GM18498 (cell line): ENCODE data around the gene SLC39A10.
"Not testable (repeated sequence)": the region's sequence is repeated elsewhere in the genome, so short reads cannot be mapped to it uniquely, and the experiment has no call there.

Experiments
- ATAC-seq: cut with Tn5 transposase; IDR thresholded peaks from one replicate; pipeline ENCODE4 v1.9.1; 2021; ENCODE audit warnings: mild to moderate bottlenecking, moderate library complexity; ENCODE audit not compliant: unreplicated experiment

SLC39A10 gene

GRCh38 chr2:195667974-195668373, 10.9 kb downstream of the SLC39A10 start:
- no peak for ATAC-seq

GRCh38 chr2:195670191-195670590, 13.2 kb downstream of the SLC39A10 start:
- ATAC-seq: no peak

- ATAC-seq: no peak
Observed at GRCh38 chr2:195671563-195671962, 14.5 kb downstream of the SLC39A10 start.

DNA sequence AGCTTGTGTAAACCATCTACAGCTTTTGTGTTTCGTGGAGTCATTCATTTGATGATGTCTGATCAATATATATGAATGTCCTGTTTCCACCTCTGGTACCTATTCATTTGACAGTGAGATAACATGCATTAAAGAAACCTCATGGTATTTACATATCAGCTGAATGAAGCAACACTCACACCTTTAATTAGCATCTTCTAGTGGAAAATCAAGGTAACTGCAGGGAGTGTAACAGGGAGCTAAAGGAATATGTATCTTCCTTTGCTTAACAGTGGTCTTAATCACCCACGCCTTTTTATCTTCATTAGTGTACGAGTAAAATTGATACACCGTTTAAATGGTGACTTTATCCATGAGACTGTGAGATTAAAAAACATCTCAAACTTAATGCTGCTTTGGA, 15.6 kb downstream of the SLC39A10 start:
- no peak for ATAC-seq

DNA sequence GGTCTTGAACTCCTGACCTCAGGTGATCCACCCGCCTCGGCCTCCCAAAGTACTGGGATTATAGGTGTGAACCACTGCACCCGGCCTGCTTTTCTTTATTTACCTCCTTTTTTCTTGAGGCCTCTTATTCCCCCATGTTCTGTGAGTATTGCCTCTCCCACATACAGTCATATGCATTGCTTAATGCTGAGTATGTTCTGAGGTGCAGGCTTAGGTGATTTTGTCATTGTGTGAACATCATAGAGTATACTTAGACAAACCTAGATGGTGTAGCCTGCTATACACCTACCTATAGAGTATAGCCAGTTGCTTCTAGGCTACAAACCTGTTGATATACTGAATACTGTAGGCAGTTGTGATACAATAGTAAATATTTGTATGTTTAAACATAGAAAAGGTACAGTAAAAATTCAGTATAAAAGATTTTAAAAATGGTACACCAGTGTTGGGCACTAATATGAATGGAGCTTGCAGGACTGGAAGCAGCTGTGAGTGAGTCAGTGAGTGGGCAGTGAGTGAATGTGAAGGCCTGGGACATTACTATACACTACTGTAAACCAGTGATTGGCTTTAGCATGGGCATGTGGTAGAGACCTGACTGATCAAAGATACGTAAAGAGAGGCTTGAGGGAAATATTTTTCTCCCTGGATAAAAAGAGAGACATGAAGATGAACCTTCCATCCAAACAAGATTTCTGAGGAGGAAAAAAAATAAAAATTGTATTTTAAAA, 17.6 kb downstream of the SLC39A10 start:
- ATAC-seq: no peak

DNA sequence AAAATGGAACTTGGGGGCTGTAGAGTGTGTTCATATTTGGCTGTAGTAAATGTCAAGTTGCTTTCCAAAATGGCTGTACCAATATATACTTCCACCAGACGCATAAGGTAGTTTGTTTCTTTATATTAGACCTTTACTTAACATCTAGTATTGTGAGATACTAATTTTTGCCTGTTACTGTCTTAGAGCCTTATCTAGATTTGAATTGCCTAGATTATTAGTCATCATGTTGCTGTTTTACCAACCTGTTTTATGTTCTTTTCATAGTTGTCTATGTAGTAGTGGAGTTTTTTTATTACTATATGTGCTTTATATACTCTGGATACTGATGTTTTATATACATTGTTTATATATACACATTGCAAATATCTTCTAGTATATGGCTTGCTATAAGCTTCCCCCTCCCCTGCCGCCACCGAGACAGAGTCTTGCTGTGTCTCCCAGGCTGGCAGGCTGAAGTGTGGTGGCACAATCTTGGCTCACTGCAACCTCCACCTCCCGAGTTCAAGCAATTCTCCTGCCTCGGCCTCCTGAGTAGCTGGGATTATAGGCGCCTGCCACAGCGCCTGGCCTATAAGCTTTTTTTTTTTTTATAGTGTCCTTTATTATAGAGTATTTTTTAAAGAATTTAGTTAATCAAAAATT, 18.9 kb downstream of the SLC39A10 start:
- no peak for ATAC-seq

DNA sequence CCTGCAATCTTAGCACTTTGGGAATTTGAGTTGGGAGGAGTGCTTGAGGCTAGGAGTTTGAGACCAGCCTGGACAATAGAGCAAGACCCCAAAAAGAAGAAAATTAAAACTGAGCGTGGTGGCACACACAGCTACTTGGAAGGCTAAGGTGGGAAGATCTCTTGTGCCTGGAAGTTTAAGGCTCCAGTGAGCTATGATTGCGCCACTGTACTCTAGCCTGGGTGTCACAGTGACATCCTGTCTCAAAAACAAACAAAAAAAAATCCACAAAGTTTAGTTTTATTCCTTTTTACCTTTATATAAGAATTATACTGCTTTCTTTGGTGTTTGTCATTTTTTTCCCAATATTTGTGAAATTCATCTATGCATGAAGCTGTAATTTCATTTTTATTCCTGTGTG, 20.3 kb downstream of the SLC39A10 start:
- ATAC-seq: no peak

- ATAC-seq: no peak
Observed at GRCh38 chr2:195677884-195678283, 20.9 kb downstream of the SLC39A10 start.

DNA sequence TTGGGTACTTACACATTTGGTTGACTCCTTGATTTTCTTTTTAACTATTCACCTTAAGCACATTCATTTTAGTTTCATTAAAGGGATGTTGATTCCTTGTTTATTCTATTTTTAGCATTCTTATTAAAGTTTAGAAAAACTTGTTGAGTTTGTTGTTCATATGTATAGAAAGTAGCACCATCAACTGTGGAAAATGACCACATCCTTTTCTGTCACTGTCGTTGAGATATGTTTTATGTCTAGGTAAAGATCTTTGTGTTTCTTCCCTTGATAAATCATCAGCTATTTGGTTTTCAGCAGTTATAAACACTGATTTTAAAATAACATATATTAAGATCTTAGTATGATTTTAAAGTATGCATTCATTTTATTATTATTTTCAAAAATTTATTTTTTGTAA, 25.1 kb downstream of the SLC39A10 start:
- no peak for ATAC-seq

DNA sequence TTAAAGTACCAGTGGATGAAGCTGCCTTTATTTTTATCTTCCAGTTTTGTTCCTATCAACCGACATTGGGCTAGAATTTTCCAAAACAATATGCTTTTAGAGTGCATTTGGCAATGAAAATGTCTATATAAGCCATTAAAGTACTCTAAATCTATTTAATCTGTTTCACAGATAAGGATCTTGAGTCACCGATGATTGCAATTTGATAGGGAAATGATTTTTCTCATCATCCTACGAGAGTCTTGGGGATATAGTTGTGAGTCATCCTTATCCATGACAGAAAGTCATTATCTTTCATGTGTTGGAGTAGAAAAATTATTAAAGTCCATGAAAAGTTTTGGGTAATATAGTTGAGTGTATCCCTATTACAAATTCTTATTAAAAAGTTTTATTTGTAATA, 26.1 kb downstream of the SLC39A10 start:
- no peak for ATAC-seq

DNA sequence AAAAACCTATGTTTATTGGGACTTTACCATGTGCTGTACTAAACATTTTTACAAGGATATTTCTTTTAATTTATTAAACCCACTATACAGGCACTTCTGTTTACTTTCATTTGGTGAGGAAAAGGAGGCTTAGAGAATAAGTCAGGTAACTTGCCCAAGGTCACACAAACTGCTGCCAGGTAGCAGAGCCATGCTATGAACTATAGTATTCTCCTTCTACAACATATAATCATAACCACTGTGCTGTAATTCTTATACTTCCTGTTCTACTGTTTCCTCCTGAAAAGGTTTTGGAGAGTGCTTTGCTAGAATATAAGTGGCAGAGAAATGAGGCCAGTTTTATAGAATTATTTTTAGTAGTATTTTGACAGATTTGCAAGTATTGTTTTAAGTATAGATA, 29.5 kb downstream of the SLC39A10 start:
- no peak for ATAC-seq

GRCh38 chr2:195687320-195688086, 30.5 kb downstream of the SLC39A10 start:
- ATAC-seq: no peak

DNA sequence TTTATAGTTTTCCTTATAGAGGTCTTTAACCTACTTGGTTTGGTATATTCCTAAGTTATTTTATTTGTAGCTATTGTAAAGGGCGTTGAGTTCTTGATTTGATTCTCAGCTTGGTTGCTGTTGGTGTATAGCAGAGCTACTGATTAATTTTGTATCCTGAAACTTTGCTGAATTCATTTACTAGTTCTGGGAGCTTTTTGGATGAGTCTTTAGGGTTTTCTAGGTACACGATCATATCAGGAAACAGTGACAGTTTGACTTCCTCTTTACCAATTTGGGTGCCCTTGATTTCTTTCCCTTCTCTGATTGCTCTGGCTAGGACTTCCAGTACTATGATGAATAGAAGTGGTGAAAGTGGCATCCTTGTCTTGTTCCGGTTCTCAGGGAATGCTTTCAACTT, 35.5 kb downstream of the SLC39A10 start:
- not testable (repeated sequence) for ATAC-seq

GRCh38 chr2:195694553-195694952, 37.5 kb downstream of the SLC39A10 start:
- no peak for ATAC-seq

DNA sequence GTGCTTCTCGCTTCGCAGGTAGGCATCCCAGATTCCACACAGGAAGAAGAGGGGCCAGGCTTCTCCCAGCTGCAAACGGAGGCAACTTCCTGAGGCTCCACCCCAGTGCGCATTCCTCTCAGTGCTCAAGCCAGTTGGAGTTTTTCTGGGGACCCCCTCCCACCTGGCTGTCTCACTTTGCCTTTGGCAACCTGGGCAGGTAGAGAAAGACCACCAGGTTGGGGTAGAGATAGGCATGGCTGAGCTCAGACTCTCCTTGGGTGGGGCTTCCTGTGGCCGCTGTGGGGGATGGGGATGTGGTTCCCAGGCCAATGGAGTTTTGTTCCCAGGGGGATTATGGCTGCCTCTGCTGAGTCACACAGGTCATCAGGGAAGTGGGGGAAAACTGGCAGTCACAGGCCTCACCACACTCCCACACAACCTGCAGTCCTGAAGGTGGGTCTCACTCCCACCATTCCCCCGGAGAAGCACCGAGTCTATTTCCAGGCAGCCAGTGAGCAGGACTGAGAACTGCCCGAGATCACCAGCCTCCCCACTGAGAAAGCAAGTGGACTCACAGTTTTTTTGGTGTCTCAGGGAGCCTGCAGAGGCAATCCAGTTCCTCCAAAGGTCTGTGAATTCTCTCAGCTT, 38.1 kb downstream of the SLC39A10 start:
- no peak for ATAC-seq

DNA sequence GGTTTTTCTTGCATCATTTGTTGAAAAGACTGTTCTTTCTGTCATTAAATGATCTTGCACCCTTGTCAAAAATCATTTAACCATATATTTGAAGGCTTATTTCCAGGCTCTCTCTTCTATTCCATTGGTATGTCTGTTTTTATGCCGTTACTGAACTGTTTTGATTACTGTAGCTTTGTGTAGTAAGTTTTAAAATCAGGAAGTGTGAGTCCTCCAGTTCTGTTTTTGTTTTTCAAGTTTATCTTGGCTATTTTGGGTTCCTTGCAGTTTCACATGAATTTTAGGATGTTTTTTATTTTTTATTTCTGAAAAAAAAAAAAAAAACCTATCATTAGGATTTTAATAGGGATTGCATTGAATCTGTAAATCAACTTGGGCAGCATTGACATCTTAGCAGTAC, 39.0 kb downstream of the SLC39A10 start:
- no peak for ATAC-seq

GRCh38 chr2:195697681-195698220, 40.7 kb downstream of the SLC39A10 start:
- no peak for ATAC-seq

DNA sequence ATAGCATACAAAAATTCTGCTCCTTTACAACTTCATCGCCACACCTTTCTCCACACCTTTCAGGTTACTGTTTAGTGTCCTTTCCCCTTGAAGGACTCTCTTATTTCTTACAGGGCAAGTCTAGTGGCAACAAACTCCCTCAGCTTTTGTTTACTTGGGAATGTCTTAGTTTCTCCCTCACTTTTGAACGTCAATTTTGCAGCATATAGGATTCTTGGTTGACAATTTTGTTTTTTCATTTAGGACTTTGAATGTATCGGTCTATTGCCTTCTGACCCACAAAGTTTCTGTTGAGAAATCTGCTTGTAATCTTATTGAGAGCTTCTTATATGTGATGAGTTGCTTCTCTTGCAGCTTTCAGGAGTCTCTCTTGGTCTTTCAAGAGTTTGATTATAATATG, 43.5 kb downstream of the SLC39A10 start:
- no peak for ATAC-seq

GRCh38 chr2:195706161-195706900, 49.3 kb downstream of the SLC39A10 start:
- ATAC-seq: no peak
